Neural cell (in vitro differentiated cells): ENCODE measurements around the gene NAA15.

Source experiments
- EZH2 ChIP-seq: fragments of 200-600, 300-800 bp; shearing (Covaris generic), sonication (generic); IDR thresholded peaks from 2 replicates; pipeline ENCODE4 v1.6.1; 2014; ENCODE audit warnings: antibody characterized with exemption, low read length, borderline replicate concordance, mild to moderate bottlenecking; ENCODE audit not compliant: insufficient read depth, poor library complexity, severe bottlenecking
- TAF1 ChIP-seq: IDR thresholded peaks from 2 replicates; pipeline ENCODE4 v1.6.1; 2012; ENCODE audit warnings: low read depth
- TF ChIP-seq, protein P1 (sequence below): fragments of 450-650 bp; IDR thresholded peaks from 2 replicates; pipeline ENCODE4 v1.5.1; 2014; ENCODE audit warnings: antibody characterized with exemption, mild to moderate bottlenecking, moderate library complexity; ENCODE audit not compliant: poor library complexity, severe bottlenecking
- TF ChIP-seq, protein P2 (sequence below): IDR thresholded peaks from 2 replicates; pipeline ENCODE4 v1.6.1; 2012; ENCODE audit warnings: borderline replicate concordance

GRCh38 chr4:139461022-139461628, 159.8 kb downstream of the NAA15 start:
- TF ChIP-seq, protein P1, sequence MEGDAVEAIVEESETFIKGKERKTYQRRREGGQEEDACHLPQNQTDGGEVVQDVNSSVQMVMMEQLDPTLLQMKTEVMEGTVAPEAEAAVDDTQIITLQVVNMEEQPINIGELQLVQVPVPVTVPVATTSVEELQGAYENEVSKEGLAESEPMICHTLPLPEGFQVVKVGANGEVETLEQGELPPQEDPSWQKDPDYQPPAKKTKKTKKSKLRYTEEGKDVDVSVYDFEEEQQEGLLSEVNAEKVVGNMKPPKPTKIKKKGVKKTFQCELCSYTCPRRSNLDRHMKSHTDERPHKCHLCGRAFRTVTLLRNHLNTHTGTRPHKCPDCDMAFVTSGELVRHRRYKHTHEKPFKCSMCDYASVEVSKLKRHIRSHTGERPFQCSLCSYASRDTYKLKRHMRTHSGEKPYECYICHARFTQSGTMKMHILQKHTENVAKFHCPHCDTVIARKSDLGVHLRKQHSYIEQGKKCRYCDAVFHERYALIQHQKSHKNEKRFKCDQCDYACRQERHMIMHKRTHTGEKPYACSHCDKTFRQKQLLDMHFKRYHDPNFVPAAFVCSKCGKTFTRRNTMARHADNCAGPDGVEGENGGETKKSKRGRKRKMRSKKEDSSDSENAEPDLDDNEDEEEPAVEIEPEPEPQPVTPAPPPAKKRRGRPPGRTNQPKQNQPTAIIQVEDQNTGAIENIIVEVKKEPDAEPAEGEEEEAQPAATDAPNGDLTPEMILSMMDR: no peak
- TF ChIP-seq, protein P2, sequence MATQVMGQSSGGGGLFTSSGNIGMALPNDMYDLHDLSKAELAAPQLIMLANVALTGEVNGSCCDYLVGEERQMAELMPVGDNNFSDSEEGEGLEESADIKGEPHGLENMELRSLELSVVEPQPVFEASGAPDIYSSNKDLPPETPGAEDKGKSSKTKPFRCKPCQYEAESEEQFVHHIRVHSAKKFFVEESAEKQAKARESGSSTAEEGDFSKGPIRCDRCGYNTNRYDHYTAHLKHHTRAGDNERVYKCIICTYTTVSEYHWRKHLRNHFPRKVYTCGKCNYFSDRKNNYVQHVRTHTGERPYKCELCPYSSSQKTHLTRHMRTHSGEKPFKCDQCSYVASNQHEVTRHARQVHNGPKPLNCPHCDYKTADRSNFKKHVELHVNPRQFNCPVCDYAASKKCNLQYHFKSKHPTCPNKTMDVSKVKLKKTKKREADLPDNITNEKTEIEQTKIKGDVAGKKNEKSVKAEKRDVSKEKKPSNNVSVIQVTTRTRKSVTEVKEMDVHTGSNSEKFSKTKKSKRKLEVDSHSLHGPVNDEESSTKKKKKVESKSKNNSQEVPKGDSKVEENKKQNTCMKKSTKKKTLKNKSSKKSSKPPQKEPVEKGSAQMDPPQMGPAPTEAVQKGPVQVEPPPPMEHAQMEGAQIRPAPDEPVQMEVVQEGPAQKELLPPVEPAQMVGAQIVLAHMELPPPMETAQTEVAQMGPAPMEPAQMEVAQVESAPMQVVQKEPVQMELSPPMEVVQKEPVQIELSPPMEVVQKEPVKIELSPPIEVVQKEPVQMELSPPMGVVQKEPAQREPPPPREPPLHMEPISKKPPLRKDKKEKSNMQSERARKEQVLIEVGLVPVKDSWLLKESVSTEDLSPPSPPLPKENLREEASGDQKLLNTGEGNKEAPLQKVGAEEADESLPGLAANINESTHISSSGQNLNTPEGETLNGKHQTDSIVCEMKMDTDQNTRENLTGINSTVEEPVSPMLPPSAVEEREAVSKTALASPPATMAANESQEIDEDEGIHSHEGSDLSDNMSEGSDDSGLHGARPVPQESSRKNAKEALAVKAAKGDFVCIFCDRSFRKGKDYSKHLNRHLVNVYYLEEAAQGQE: no peak
- TF ChIP-seq TAF1 (no peak), EZH2 (no peak)
